GM12892 (cell line): ENCODE data around the gene TBC1D22A.

Source experiments
- POLR2A ChIP-seq: IDR thresholded peaks from 2 replicates; pipeline ENCODE4 v1.6.1; 2011; ENCODE audit warnings: low read depth, low read length, control low read depth
- TAF1 ChIP-seq: IDR thresholded peaks from 2 replicates; pipeline ENCODE4 v1.6.1; 2011; ENCODE audit warnings: low read depth, mild to moderate bottlenecking, control low read depth, low read length, borderline replicate concordance

- no peak for TF ChIP-seq POLR2A
- TF ChIP-seq TAF1 = no peak
Observed at GRCh38 chr22:47190276-47190956, 428.0 kb downstream of the TBC1D22A start.
